ENCODE measurements around the gene RASGRP2.

Gene RASGRP2

DNA sequence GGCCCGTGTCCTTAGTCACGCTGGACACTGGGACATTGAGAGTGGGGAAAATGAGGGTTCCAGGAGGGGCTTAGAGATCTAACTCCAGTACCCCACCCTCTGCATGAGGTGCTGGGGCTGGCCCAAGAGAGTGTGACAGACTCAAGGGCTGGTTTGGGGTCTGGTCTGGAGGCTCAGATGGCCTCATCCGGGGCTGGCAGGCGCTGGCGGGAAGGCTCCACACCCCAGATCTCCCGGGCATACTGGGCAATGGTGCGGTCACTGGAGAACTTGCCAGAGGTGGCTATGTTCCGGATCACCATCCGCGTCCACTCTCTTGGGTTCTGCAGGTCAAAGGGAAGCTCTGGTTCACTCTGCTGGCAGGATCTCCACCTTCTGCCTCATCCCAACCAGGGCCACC is 2.5 kb upstream of the RASGRP2 start:
- Histone ChIP-seq H2AFZ (no peak overlapping the region), H3K4me1 (no peaks in the 10 kb centered on the region), H3K4me3 (ENCODE audit: low read depth, low read length) (no peak overlapping the region), H3K27ac (peak overlapping the region; percentile 54), H3K4me2 (ENCODE audit: low read length) (no peak overlapping the region), H3K36me3 (ENCODE audit: control insufficient read depth, insufficient read depth, low read length) (no peaks in the 10 kb centered on the region), H3K79me2 (no peaks in the 10 kb centered on the region), H3K9ac (no peak overlapping the region), H3K27me3 (ENCODE audit: control insufficient read depth, insufficient read depth, low read length) (no peaks in the 10 kb centered on the region), H3K9me3 (ENCODE audit: control insufficient read depth, low read length) (no peaks in the 10 kb centered on the region)
- TF ChIP-seq, protein P1, sequence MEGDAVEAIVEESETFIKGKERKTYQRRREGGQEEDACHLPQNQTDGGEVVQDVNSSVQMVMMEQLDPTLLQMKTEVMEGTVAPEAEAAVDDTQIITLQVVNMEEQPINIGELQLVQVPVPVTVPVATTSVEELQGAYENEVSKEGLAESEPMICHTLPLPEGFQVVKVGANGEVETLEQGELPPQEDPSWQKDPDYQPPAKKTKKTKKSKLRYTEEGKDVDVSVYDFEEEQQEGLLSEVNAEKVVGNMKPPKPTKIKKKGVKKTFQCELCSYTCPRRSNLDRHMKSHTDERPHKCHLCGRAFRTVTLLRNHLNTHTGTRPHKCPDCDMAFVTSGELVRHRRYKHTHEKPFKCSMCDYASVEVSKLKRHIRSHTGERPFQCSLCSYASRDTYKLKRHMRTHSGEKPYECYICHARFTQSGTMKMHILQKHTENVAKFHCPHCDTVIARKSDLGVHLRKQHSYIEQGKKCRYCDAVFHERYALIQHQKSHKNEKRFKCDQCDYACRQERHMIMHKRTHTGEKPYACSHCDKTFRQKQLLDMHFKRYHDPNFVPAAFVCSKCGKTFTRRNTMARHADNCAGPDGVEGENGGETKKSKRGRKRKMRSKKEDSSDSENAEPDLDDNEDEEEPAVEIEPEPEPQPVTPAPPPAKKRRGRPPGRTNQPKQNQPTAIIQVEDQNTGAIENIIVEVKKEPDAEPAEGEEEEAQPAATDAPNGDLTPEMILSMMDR (IDR thresholded peaks at IDR 0.05): no peak

DNA sequence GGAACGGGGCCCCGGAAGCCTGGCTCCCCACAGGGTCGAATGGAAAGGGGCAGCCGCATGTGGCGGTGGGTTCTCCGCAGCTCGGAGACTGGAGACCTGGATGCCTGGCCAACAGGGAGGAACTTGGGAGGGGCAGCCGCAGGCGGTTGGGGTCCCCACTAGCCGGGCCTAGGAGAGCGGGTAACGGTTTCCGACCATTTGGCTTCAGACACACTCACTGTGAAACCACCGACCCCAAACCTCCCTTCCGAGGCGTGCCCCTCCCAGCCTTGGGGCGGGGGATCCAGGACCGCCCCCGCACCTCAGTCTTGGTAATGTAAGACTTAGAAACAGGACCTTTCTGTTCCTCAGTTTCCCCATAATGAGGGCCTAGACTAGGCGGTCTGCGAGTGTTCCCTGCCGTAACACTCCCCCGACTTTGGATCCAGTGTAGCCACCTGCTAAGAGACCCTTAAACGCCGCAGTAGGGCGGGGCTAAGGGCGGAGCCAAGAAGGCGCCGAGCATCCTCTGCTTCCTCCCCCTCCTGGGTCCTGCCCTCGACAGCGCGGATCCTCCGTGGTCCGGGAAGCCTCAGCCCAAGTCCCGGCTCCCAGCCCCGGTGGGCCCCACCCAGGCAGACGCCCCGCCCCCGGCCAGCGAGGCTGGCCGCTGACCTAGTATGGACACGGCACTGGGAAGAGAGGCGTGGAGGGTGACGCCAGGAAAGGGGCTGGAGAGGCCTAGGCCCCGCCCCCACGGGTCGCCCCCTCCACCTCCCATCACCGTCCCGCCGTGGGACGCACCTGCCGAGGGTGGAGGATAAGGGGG is 1.8 kb upstream of the RASGRP2 start:
- Histone ChIP-seq H3K9ac (no peak overlapping the region), H3K4me1 (no peaks in the 10 kb centered on the region)

DNA sequence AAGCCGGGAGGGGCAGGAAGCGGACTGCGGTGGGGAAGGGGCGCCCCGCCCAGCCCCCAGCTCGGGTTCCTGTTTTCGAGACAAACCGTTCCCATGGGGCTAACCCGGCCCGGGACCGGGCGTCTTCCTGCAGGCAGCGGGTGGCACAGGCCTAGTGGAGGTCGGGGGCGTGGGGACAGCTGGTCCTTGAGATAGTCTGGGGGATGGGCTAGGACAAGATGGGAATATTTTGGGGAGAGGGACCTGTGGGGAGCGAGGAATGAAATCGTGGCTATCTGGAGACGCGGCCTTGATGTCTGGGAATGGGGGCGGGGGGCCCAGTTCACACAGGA is 1.2 kb upstream of the RASGRP2 start:
- H3K4me3 ChIP-seq (ENCODE audit: low read depth, low read length): peak overlapping the region; percentile 34
- peak overlapping the region; percentile 42 for H2AFZ ChIP-seq
- H3K9me3 ChIP-seq (ENCODE audit: control insufficient read depth, low read length): no peaks in the 10 kb centered on the region
- H3K36me3 ChIP-seq (ENCODE audit: control insufficient read depth, insufficient read depth, low read length): no peaks in the 10 kb centered on the region
- H3K9ac ChIP-seq: no peak overlapping the region
- TF ChIP-seq, protein P1 (IDR thresholded peaks at IDR 0.05): no peak
- peak overlapping the region; percentile 38 for H3K4me2 ChIP-seq (ENCODE audit: low read length)
- no peaks in the 10 kb centered on the region for H3K27me3 ChIP-seq (ENCODE audit: control insufficient read depth, insufficient read depth, low read length)
- H3K4me1 ChIP-seq: no peaks in the 10 kb centered on the region
- H3K79me2 ChIP-seq: no peaks in the 10 kb centered on the region
- H3K27ac ChIP-seq: peak overlapping the region; percentile 54

More for the DNA sequence above, 1.8 kb upstream of the RASGRP2 start:
- peak overlapping the region; percentile 38 for H3K4me2 ChIP-seq (ENCODE audit: low read length)
- TF ChIP-seq, protein P1 (IDR thresholded peaks at IDR 0.05): no peak
- no peaks in the 10 kb centered on the region for H3K27me3 ChIP-seq (ENCODE audit: control insufficient read depth, insufficient read depth, low read length)
- peak overlapping the region; percentile 54 for H3K27ac ChIP-seq
- no peaks in the 10 kb centered on the region for H3K9me3 ChIP-seq (ENCODE audit: control insufficient read depth, low read length)
- peak overlapping the region; percentile 34 for H3K4me3 ChIP-seq (ENCODE audit: low read depth, low read length)
- H2AFZ ChIP-seq: peak overlapping the region; percentile 42
- H3K79me2 ChIP-seq: no peaks in the 10 kb centered on the region
- H3K36me3 ChIP-seq (ENCODE audit: control insufficient read depth, insufficient read depth, low read length): no peaks in the 10 kb centered on the region

DNA sequence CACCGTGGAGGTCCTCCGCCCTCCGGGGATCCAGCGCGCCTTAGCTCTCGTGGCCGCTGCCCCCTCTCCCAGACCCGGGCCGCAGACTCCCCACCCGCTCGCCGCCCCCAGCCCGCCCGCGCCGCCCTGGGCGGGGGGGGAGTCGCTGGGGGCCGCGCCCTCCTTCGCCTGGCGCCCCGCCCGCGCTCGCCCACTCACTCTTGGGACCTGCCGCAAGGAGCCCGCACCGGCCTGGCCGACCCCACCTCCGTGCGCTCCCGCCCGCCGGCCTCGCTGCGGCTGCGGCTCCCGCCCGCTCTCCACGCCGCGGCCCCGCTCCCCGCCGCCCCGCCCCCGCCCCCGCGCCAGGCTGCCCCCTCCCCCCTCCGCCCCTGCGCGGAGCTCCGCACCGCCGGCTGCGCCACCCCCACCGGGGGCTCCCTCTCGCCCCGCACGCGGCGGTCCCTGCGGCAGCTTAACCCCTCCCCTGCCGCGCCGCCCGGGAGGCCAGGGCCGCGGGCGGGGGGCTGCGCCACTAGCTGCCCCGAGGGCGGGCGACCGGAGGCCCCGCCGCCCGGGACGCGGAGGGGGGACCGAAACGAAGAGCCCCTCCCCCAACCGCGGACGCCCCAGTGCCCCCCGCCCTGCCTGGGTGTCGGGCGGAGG is 724 bp upstream of the RASGRP2 start:
- no peak overlapping the region for H3K9ac ChIP-seq

More for the DNA sequence above, 724 bp upstream of the RASGRP2 start:
- peak overlapping the region; percentile 54 for H3K27ac ChIP-seq
- H3K9me3 ChIP-seq (ENCODE audit: control insufficient read depth, low read length): no peaks in the 10 kb centered on the region
- TF ChIP-seq, protein P1 (IDR thresholded peaks at IDR 0.05): no peak
- no peaks in the 10 kb centered on the region for H3K36me3 ChIP-seq (ENCODE audit: control insufficient read depth, insufficient read depth, low read length)
- H3K4me2 ChIP-seq (ENCODE audit: low read length): no peak overlapping the region
- H2AFZ ChIP-seq: no peak overlapping the region
- peak overlapping the region; percentile 34 for H3K4me3 ChIP-seq (ENCODE audit: low read depth, low read length)
- H3K27me3 ChIP-seq (ENCODE audit: control insufficient read depth, insufficient read depth, low read length): no peaks in the 10 kb centered on the region
- H3K4me1 ChIP-seq: no peaks in the 10 kb centered on the region
- H3K79me2 ChIP-seq: no peaks in the 10 kb centered on the region
